Calu3 (cell line): ENCODE results near the gene CLCA2. TPM values are rescaled to one million over a fixed set of nuclear protein-coding genes. Genes with fewer than 3 reads are reported as not detected.

Experiments used
- BruUV-seq: library from RNA; stranded (reverse); fragments of 400-500 nt; replicated peaks from 2 replicates; lab custom pipeline; 2021; lab: Mats Ljungman, UMichigan
- CTCF ChIA-PET: fragments of 300-600 bp; sonication (Branson Sonifier 250); formaldehyde crosslinking; loops from one replicate; lab custom pipeline; 2022; ENCODE audit warnings: antibody characterized with exemption; lab: Charles Lee
- DNase-seq: peaks from one replicate; pipeline ENCODE4 v3.0.0; 2022
- H3K27ac Mint-ChIP-seq: one replicate; pipeline ENCODE4 v1.8.0; 2022; ENCODE audit warnings: mixed read lengths; ENCODE audit not compliant: unreplicated experiment
- H3K27me3 Mint-ChIP-seq: one replicate; pipeline ENCODE4 v1.8.0; 2022; ENCODE audit warnings: mixed read lengths; ENCODE audit not compliant: unreplicated experiment
- H3K36me3 Mint-ChIP-seq: one replicate; pipeline ENCODE4 v1.8.0; 2022; ENCODE audit warnings: mild to moderate bottlenecking, moderate library complexity, mixed read lengths; ENCODE audit not compliant: insufficient read depth, unreplicated experiment
- H3K4me1 Mint-ChIP-seq: one replicate; pipeline ENCODE4 v1.8.0; 2022; ENCODE audit warnings: mild to moderate bottlenecking, low read depth, mixed read lengths; ENCODE audit not compliant: unreplicated experiment
- H3K4me3 Mint-ChIP-seq: one replicate; pipeline ENCODE4 v1.8.0; 2022; ENCODE audit warnings: mild to moderate bottlenecking, low read depth, moderate library complexity, mixed read lengths; ENCODE audit not compliant: unreplicated experiment
- H3K9me3 Mint-ChIP-seq: one replicate; pipeline ENCODE4 v1.8.0; 2022; ENCODE audit warnings: low read depth, mixed read lengths; ENCODE audit not compliant: unreplicated experiment
- intact Hi-C: fragments of 100-400 bp; cut with micrococcal nuclease; formaldehyde crosslinking; loops from one replicate; pipeline ENCODE4 v1.10.0; 2022; ENCODE audit not compliant: unreplicated experiment
- total RNA-seq: library from RNA; stranded (reverse); gene quantifications from 2 replicates; pipeline ENCODE4 v1.2.3, GENCODE V29; 2022
- TF ChIP-seq, protein P1 (sequence below): fragments of 200-600 bp; IDR thresholded peaks from one replicate; pipeline ENCODE4 v1.8.0; 2022; ENCODE audit warnings: antibody characterized with exemption; ENCODE audit not compliant: unreplicated experiment

CLCA2 gene
- total RNA-seq, 1 experiment from 2014 or later: not detected

DNA sequence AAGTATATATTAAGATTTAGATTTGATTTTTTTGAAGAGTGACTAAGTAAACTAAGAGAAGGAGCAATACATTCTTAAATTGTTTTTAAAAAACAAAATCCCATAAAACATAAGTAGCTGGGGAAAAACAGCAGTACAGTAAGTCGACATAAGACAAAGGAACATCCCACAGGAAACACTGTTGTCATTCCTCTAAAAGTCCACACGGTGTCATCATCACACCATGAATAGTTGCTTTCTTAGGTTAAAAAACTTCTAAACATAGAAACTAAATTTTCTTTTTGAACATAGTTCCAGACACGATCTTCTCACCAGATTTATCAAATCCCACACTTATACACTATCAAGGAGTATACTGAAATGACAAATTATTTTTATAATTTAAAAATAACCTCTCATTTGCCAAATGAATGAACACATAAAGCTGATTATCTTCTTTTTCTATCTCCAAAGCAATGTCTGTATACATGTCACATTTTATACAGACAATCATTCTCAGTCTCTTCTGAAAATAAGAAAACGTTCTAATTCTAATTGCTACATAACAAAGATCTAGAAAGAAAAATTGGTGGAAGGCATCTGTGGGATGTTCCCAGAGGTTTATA is 43.6 kb upstream of the CLCA2 start:
- Mint-ChIP-seq H3K27me3 (no peaks in the 10 kb centered on the region), H3K9me3 (peaks cover 7% of the 10 kb centered on the region), H3K4me1 (no peaks in the 10 kb centered on the region), H3K4me3 (no peak overlapping the region), H3K36me3 (no peaks in the 10 kb centered on the region), H3K27ac (no peak overlapping the region)
- no TSS peak for BruUV-seq
- no peak for DNase-seq
- CTCF ChIA-PET: interaction anchor here (1.0 to 1.5 kb wide), 2 partner anchors 16 to 122 kb away, joined by 3 to 5 read pairs; partner anchors contain the start of gene ODF2L
- TF ChIP-seq, protein P1, sequence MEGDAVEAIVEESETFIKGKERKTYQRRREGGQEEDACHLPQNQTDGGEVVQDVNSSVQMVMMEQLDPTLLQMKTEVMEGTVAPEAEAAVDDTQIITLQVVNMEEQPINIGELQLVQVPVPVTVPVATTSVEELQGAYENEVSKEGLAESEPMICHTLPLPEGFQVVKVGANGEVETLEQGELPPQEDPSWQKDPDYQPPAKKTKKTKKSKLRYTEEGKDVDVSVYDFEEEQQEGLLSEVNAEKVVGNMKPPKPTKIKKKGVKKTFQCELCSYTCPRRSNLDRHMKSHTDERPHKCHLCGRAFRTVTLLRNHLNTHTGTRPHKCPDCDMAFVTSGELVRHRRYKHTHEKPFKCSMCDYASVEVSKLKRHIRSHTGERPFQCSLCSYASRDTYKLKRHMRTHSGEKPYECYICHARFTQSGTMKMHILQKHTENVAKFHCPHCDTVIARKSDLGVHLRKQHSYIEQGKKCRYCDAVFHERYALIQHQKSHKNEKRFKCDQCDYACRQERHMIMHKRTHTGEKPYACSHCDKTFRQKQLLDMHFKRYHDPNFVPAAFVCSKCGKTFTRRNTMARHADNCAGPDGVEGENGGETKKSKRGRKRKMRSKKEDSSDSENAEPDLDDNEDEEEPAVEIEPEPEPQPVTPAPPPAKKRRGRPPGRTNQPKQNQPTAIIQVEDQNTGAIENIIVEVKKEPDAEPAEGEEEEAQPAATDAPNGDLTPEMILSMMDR: peak; percentile 58
- intact Hi-C loops: loop anchor here (1.0 to 10.0 kb wide), 2 partner anchors 122 to 304 kb away; no protein-coding TSS in a partner anchor

GRCh38 chr1:86381223-86381622 is 42.7 kb upstream of the CLCA2 start:
- H3K27ac Mint-ChIP-seq: no peak overlapping the region
- no peaks in the 10 kb centered on the region for H3K4me1 Mint-ChIP-seq
- H3K4me3 Mint-ChIP-seq: no peak overlapping the region
- H3K9me3 Mint-ChIP-seq: peaks cover 7% of the 10 kb centered on the region
- no peaks in the 10 kb centered on the region for H3K36me3 Mint-ChIP-seq
- TF ChIP-seq, protein P1: no peak
- CTCF ChIA-PET: no interaction called here
- intact Hi-C loops: loop anchor here (10.0 kb wide), 1 partner anchor 304 kb away; no protein-coding TSS in a partner anchor
- DNase-seq: no peak
- H3K27me3 Mint-ChIP-seq: no peaks in the 10 kb centered on the region
- BruUV-seq: no TSS peak

DNA sequence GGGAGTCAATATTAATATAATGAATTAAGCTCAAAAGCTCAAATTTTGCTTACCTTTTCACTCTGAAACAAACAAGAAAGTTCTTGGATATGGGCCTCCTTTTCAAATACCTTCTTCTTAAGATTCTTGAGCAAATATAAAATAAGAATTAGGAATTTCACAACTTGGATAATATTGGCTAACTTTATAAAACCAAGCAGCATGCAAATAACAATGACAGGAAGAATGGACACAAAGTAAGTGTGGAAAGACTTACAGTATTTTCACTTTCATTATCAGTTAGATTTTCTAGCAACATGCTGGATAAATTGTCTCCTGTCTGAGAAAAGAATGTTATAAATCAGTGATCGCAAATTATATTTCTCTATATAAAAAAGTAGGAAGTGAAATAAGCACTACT is 41.1 kb upstream of the CLCA2 start:
- no peak overlapping the region for H3K27ac Mint-ChIP-seq
- intact Hi-C loops: loop anchor here (10.0 kb wide), 1 partner anchor 302 kb away; no protein-coding TSS in a partner anchor

DNA sequence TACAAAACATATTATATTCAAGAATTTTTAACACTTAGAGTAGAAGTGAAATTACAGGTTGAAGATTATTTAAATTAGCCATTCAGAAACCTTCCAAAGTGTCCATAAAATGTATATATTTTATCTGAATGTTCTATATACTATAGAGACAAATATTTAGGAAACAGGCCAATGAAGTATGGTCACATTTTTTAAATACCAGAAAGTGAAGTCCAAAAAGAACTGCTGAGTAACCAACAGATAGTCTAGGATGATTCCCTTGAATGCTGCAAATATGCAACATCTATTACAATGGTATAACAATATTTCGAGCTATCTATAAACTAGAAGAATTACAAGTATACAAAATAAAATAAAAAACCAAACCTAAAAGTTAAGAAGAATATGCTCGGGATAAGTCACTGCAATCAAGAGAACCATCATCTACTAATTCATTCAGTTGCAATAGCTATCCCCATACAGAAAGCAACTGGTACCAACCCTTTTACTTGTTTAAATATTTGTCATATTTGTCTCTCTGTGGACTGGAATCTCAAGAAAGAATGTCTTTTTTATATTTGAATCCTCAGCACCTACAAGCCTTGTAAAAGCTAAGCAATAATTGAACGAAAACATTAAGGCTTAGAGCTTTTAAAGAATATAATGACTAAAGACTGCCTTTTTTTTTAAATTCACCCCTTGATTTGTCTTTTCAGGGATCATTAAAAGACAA is 35.9 kb upstream of the CLCA2 start:
- DNase-seq: no peak
- H3K27me3 Mint-ChIP-seq: no peaks in the 10 kb centered on the region
- peaks cover 8% of the 10 kb centered on the region for H3K4me1 Mint-ChIP-seq
- H3K27ac Mint-ChIP-seq: no peak overlapping the region
- no peaks in the 10 kb centered on the region for H3K9me3 Mint-ChIP-seq
- intact Hi-C loops: loop anchor here (10.0 kb wide), 1 partner anchor 297 kb away; no protein-coding TSS in a partner anchor
- CTCF ChIA-PET: no interaction called here
- TF ChIP-seq, protein P1: no peak
- no TSS peak for BruUV-seq
- H3K4me3 Mint-ChIP-seq: no peak overlapping the region
- H3K36me3 Mint-ChIP-seq: no peaks in the 10 kb centered on the region

More for the DNA sequence above, 41.1 kb upstream of the CLCA2 start:
- no peak overlapping the region for H3K4me3 Mint-ChIP-seq
- DNase-seq: no peak
- CTCF ChIA-PET: interaction anchor here (0.6 kb wide), 1 partner anchor 121 kb away, joined by 3 read pairs; no protein-coding TSS in a partner anchor
- no peaks in the 10 kb centered on the region for H3K4me1 Mint-ChIP-seq
- no peaks in the 10 kb centered on the region for H3K36me3 Mint-ChIP-seq
- BruUV-seq: no TSS peak
- TF ChIP-seq, protein P1: no peak
- peaks cover 5% of the 10 kb centered on the region for H3K9me3 Mint-ChIP-seq
- no peaks in the 10 kb centered on the region for H3K27me3 Mint-ChIP-seq
